ENCODE measurements around the gene TCF12.

TCF12 gene

GRCh38 chr15:57025264-57025926, 107.0 kb downstream of the TCF12 start:
- FAIRE-seq: no peak

GRCh38 chr15:57026016-57026592, 107.7 kb downstream of the TCF12 start:
- FAIRE-seq: no peak

- FAIRE-seq: no peak
Observed at GRCh38 chr15:57027596-57027995, 109.2 kb downstream of the TCF12 start.

- no peak for FAIRE-seq
Observed at GRCh38 chr15:57028176-57028575, 109.7 kb downstream of the TCF12 start.

- no peak for FAIRE-seq
Observed at GRCh38 chr15:57030011-57030410, 111.6 kb downstream of the TCF12 start.

GRCh38 chr15:57031082-57031481, 112.6 kb downstream of the TCF12 start:
- no peak for FAIRE-seq

GRCh38 chr15:57031605-57032004, 113.2 kb downstream of the TCF12 start:
- no peak for FAIRE-seq

GRCh38 chr15:57032338-57032737, 113.9 kb downstream of the TCF12 start:
- no peak for FAIRE-seq

- no peak for FAIRE-seq
Observed at GRCh38 chr15:57033715-57034439, 115.4 kb downstream of the TCF12 start.

GRCh38 chr15:57034613-57035012, 116.2 kb downstream of the TCF12 start:
- FAIRE-seq: no peak

- FAIRE-seq: no peak
Observed at GRCh38 chr15:57035664-57036063, 117.2 kb downstream of the TCF12 start.

- FAIRE-seq: peak; percentile 50
Observed at GRCh38 chr15:57036352-57036751, 117.9 kb downstream of the TCF12 start.

GRCh38 chr15:57037548-57037947, 119.1 kb downstream of the TCF12 start:
- no peak for FAIRE-seq

GRCh38 chr15:57038040-57038439, 119.6 kb downstream of the TCF12 start:
- FAIRE-seq: no peak

GRCh38 chr15:57038496-57038895, 120.1 kb downstream of the TCF12 start:
- FAIRE-seq: no peak

GRCh38 chr15:57041416-57041815, 123.0 kb downstream of the TCF12 start:
- no peak for FAIRE-seq

- no peak for FAIRE-seq
Observed at GRCh38 chr15:57044072-57044702, 125.7 kb downstream of the TCF12 start.

GRCh38 chr15:57044970-57045369, 126.5 kb downstream of the TCF12 start:
- no peak for FAIRE-seq

- FAIRE-seq: no peak
Observed at GRCh38 chr15:57045741-57046382, 127.4 kb downstream of the TCF12 start.

GRCh38 chr15:57048930-57049549, 130.6 kb downstream of the TCF12 start:
- FAIRE-seq: no peak

GRCh38 chr15:57053470-57053869, 135.0 kb downstream of the TCF12 start:
- FAIRE-seq: no peak

- no peak for FAIRE-seq
Observed at GRCh38 chr15:57054204-57054750, 135.8 kb downstream of the TCF12 start.
